ENCODE measurements around the gene IREB2. TPM values are rescaled to one million over a fixed set of nuclear protein-coding genes. Genes with fewer than 3 reads are reported as not detected.

Gene IREB2
- total and polyA plus RNA-seq, 2 donors (not counting 1 experiment from before 2014, with no cell fraction given) = 14.7 to 92.1 TPM

GRCh38 chr15:78417754-78418630 is 20.0 kb upstream of the IREB2 start:
- H3K4me1 ChIP-seq (ENCODE audit: control insufficient read depth in 2 of 2, insufficient read depth in 2 of 2, low read length in 2 of 2) = no peaks in the 10 kb centered on the region
- no peak overlapping the region for H2AFZ ChIP-seq (ENCODE audit: insufficient read depth, low read depth, low read length, poor library complexity, severe bottlenecking)
- no peak overlapping the region for H3K4me3 Mint-ChIP-seq
- H3K79me2 ChIP-seq (ENCODE audit: control insufficient read depth, insufficient read depth, low read length) = no peaks in the 10 kb centered on the region
- no peak overlapping the region for H3K4me3 ChIP-seq (ENCODE audit: control extremely low read depth in 1 of 5, extremely low read depth in 1 of 5, insufficient read depth in 1 of 5, low read depth in 2 of 5, low read length in 4 of 5)
- peaks cover 2% of the 10 kb centered on the region for H3K4me1 Mint-ChIP-seq
- ATAC-seq (ENCODE audit: low read depth) = no peak
- no peak overlapping the region for H3K4me2 ChIP-seq (replicated peaks; ENCODE audit: low read depth, low read length, poor library complexity, severe bottlenecking)
- H3K27me3 ChIP-seq (replicated peaks in 1 of 4; ENCODE audit: control extremely low read depth in 1 of 4, control insufficient read depth in 3 of 4, insufficient read depth in 4 of 4, low read length in 3 of 4) = peaks cover 0 to 3% (median 0%) of the 10 kb centered on the region in 4 experiments
- H3K9me3 ChIP-seq (ENCODE audit: control extremely low read depth in 1 of 3, control insufficient read depth in 2 of 3, insufficient read depth in 1 of 3, low read length in 2 of 3) = peaks cover 0 to 3% (median 0%) of the 10 kb centered on the region in 3 donors
- H3K27me3 Mint-ChIP-seq = peaks cover 20% of the 10 kb centered on the region
- intact Hi-C loops (cut with micrococcal nuclease) = no loop called here
- WGBS (ENCODE audit: insufficient coverage) = 83% methylated on average over 4 of the region's 8 CpGs
- H3K27ac ChIP-seq (ENCODE audit: low read length in 2 of 2) = no peak overlapping the region
- ChIA-PET POLR2A (interaction anchor here (0.7 kb wide), 1 partner anchor 96 kb away, joined by 7 read pairs; no protein-coding TSS in a partner anchor), CTCF (interaction anchor here (1.2 kb wide), 1 partner anchor 10 kb away, joined by 3 read pairs; no protein-coding TSS in a partner anchor)
- no peaks in the 10 kb centered on the region for H3K9me3 Mint-ChIP-seq (ENCODE audit: insufficient read depth)
- no peaks in the 10 kb centered on the region for H4K20me1 ChIP-seq (ENCODE audit: control insufficient read depth, insufficient read depth, low read length, poor library complexity, severe bottlenecking)
- H3K27ac Mint-ChIP-seq = no peak overlapping the region
- TF ChIP-seq CTCF (IDR thresholded peaks at IDR 0.05) (no peak), EZH2 (IDR thresholded peaks at IDR 0.05; ENCODE audit: borderline replicate concordance, insufficient read depth, low read depth, low read length, poor library complexity, severe bottlenecking) (no peak)
- no peaks in the 10 kb centered on the region for H3K36me3 ChIP-seq (replicated peaks in 1 of 2; ENCODE audit: control extremely low read depth in 1 of 2, control insufficient read depth in 1 of 2, extremely low read depth in 1 of 2, insufficient read depth in 2 of 2, low read length in 1 of 2)
- DNase-seq = no peak
- H3K9ac ChIP-seq (ENCODE audit: low read length) = no peak overlapping the region

GRCh38 chr15:78418686-78419085 is 19.3 kb upstream of the IREB2 start:
- POLR2A ChIA-PET = no interaction called here
- no peaks in the 10 kb centered on the region for H4K20me1 ChIP-seq (ENCODE audit: control insufficient read depth, insufficient read depth, low read length, poor library complexity, severe bottlenecking)
- ATAC-seq (ENCODE audit: low read depth) (no peak), DNase-seq (no peak)
- no peak overlapping the region for H3K9ac ChIP-seq (ENCODE audit: low read length)
- Mint-ChIP-seq H3K27me3 (peaks cover 20% of the 10 kb centered on the region), H3K9me3 (ENCODE audit: insufficient read depth) (no peaks in the 10 kb centered on the region), H3K27ac (no peak overlapping the region), H3K4me3 (no peak overlapping the region), H3K4me1 (peaks cover 2% of the 10 kb centered on the region)
- 43% methylated on average over 1 of the region's 9 CpGs for WGBS (ENCODE audit: insufficient coverage)
- peaks cover 0 to 3% (median 0%) of the 10 kb centered on the region in 4 experiments for H3K27me3 ChIP-seq (replicated peaks in 1 of 4; ENCODE audit: control extremely low read depth in 1 of 4, control insufficient read depth in 3 of 4, insufficient read depth in 4 of 4, low read length in 3 of 4)
- CTCF ChIA-PET = interaction anchor here (1.2 kb wide), 1 partner anchor 10 kb away, joined by 3 read pairs; no protein-coding TSS in a partner anchor
- no peak overlapping the region for H3K4me2 ChIP-seq (replicated peaks; ENCODE audit: low read depth, low read length, poor library complexity, severe bottlenecking)
- no peak overlapping the region for H3K4me3 ChIP-seq (ENCODE audit: control extremely low read depth in 1 of 5, extremely low read depth in 1 of 5, insufficient read depth in 1 of 5, low read depth in 2 of 5, low read length in 4 of 5)
- no peak overlapping the region for H2AFZ ChIP-seq (ENCODE audit: insufficient read depth, low read depth, low read length, poor library complexity, severe bottlenecking)
- H3K9me3 ChIP-seq (ENCODE audit: control extremely low read depth in 1 of 3, control insufficient read depth in 2 of 3, insufficient read depth in 1 of 3, low read length in 2 of 3) = peaks cover 0 to 3% (median 0%) of the 10 kb centered on the region in 3 donors
- no peaks in the 10 kb centered on the region for H3K79me2 ChIP-seq (ENCODE audit: control insufficient read depth, insufficient read depth, low read length)
- no peaks in the 10 kb centered on the region for H3K36me3 ChIP-seq (replicated peaks in 1 of 2; ENCODE audit: control extremely low read depth in 1 of 2, control insufficient read depth in 1 of 2, extremely low read depth in 1 of 2, insufficient read depth in 2 of 2, low read length in 1 of 2)
- intact Hi-C loops (cut with micrococcal nuclease) = no loop called here
- H3K27ac ChIP-seq (ENCODE audit: low read length in 2 of 2) = no peak overlapping the region
- TF ChIP-seq CTCF (IDR thresholded peaks at IDR 0.05) (no peak), EZH2 (IDR thresholded peaks at IDR 0.05; ENCODE audit: borderline replicate concordance, insufficient read depth, low read depth, low read length, poor library complexity, severe bottlenecking) (no peak)
- no peaks in the 10 kb centered on the region for H3K4me1 ChIP-seq (ENCODE audit: control insufficient read depth in 2 of 2, insufficient read depth in 2 of 2, low read length in 2 of 2)
